H1 (cell line): ENCODE measurements around the gene APLP1. TPM values are rescaled to one million over a fixed set of nuclear protein-coding genes. Genes with fewer than 3 reads are reported as not detected.

Experiments
- CHD7 ChIP-seq: fragments of 300-600 bp; sonication (generic); IDR thresholded peaks from 2 replicates; pipeline ENCODE4 v1.7.1; 2012; ENCODE audit warnings: low read length, moderate library complexity, mild to moderate bottlenecking, inconsistent platforms; ENCODE audit not compliant: insufficient replicate concordance
- EP300 ChIP-seq, 2 experiments: IDR thresholded peaks; 1 replicate in 1 of 2; 2 replicates in 1 of 2; pipeline ENCODE4 v1.6.1; 2011 to 2012; ENCODE audit warnings: low read depth in 2 of 2, low read length in 2 of 2, mild to moderate bottlenecking in 2 of 2, borderline replicate concordance in 1 of 2, inconsistent platforms in 1 of 2, moderate library complexity in 1 of 2
- PHF8 ChIP-seq: fragments of 200-600 bp; sonication (generic); conservative IDR thresholded peaks from 2 replicates; pipeline ENCODE4 v1.7.1; 2012; ENCODE audit warnings: low read depth, mild to moderate bottlenecking, inconsistent platforms, low read length, moderate library complexity
- SIN3A ChIP-seq, 2 experiments: IDR thresholded peaks in 1 of 2; conservative IDR thresholded peaks in 1 of 2; 2 replicates each; pipeline ENCODE4 v1.6.1; 2011 to 2012; ENCODE audit warnings: low read length in 2 of 2, improper control_type of control experiment in 1 of 2, low read depth in 1 of 2, mild to moderate bottlenecking in 1 of 2
- SP2 ChIP-seq: IDR thresholded peaks from 2 replicates; pipeline ENCODE4 v1.6.1; 2012; ENCODE audit warnings: mild to moderate bottlenecking, low read length, inconsistent platforms
- polyA plus RNA-seq, 7 experiments: library from polyadenylated mRNA; depleted of rRNA in 3 of 7; stranded (reverse) in 5 of 7; unstranded in 2 of 7; fragments of >200 nt in 5 of 7; fragments of 200-250 nt in 2 of 7; gene quantifications; 1 replicate in 5 of 7; 2 replicates in 1 of 7; 4 replicates in 1 of 7; pipeline versions ENCODE4 v1.2.1 to v1.2.3, GENCODE V29; 2011 to 2013; ENCODE audit warnings: missing spikeins in 2 of 7, mixed read lengths in 2 of 7
- total RNA-seq: library from RNA; stranded (reverse); fragmentation: NEBNext Ultra II Directional; extraction: Animal tissue kit (Norgen Biotek cat#: 25700); gene quantifications from 2 replicates; pipeline ENCODE4 v1.2.1, GENCODE V29; 2021

The APLP1 gene
- total and polyA plus RNA-seq, 2 of the 8 experiments (the other 6 are each of a cell fraction or from before 2014, with no cell fraction given): 19.9 to 22.0 TPM

DNA sequence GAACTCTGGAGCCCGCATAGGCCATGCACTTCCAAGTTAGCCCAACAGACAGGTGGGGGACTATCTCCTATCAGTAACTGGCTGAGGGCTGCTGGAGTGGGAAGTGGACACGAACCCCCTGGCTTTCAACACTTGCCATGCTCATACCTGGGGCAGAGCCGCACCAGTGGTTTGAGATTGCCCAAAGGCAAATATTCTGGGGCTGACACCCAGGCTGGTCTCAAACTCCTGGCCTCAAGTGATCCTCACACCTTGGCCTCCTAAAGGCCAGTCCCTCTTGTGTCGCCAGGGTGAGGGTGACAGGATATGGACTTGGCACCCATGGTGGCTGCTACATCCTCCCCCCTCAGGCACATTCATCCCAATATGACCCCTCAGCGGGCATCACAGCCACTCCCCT, 18.8 kb downstream of the APLP1 start (continued):
- TF ChIP-seq CHD7 (no peak), EP300 (IDR thresholded peaks at IDR 0.05; ENCODE audit: borderline replicate concordance in 1 of 2, low read depth in 2 of 2, low read length in 2 of 2) (no peak), SP2 (no peak), PHF8 (no peak), SIN3A (conservative IDR thresholded peaks at IDR 0.05 in 1 of 2, IDR thresholded peaks at IDR 0.05 in 1 of 2; ENCODE audit: low read depth in 1 of 2, low read length in 2 of 2) (no peak)
